Uterus (tissue), 4 donors: ENCODE data around the gene TMPRSS9. TPM values are rescaled to one million over a fixed set of nuclear protein-coding genes. Genes with fewer than 3 reads are reported as not detected.

Experiments used
- DNase-seq, 2 donors: peaks; one replicate each; pipeline ENCODE4 v3.0.0-alpha.2; 2019 to 2020
- H3K27ac ChIP-seq, 2 donors: fragments of 200-600 bp; sonication (generic); 1 replicate in 1 of 2; 2 replicates in 1 of 2; pipeline ENCODE4 v1.5.1; 2016 to 2018
- H3K27me3 ChIP-seq, 2 donors: fragments of 200-600 bp; sonication (generic); one replicate each; pipeline ENCODE4 v1.5.1; 2018 to 2019; ENCODE audit warnings: control low read depth in 1 of 2
- H3K36me3 ChIP-seq, 2 donors: fragments of 200-600 bp; sonication (generic); one replicate each; pipeline ENCODE4 v1.5.1; 2019; ENCODE audit warnings: control low read depth in 1 of 2
- H3K4me1 ChIP-seq, 2 donors: fragments of 200-600 bp; sonication (generic); one replicate each; pipeline ENCODE4 v1.5.1; 2018 to 2019; ENCODE audit warnings: control low read depth in 1 of 2
- H3K4me3 ChIP-seq, 2 donors: fragments of 200-600 bp; sonication (generic); 1 replicate in 1 of 2; 2 replicates in 1 of 2; pipeline ENCODE4 v1.5.1; 2018 to 2019; ENCODE audit warnings: mild to moderate bottlenecking in 1 of 2
- H3K9me3 ChIP-seq, 2 donors: fragments of 200-600 bp; sonication (generic); one replicate each; pipeline ENCODE4 v1.5.1; 2019; ENCODE audit warnings: control low read depth in 1 of 2
- CTCF ChIP-seq, 4 experiments: fragments of 200-600 bp in 2 of 4; fragments of 450-650 bp in 2 of 4; sonication (generic) in 2 of 4; IDR thresholded peaks; one replicate each; pipeline ENCODE4 v1.5.1; 2016 to 2019; ENCODE audit warnings: antibody characterized with exemption in 4 of 4, mild to moderate bottlenecking in 2 of 4, moderate library complexity in 1 of 4
- POLR2A ChIP-seq, 2 donors: fragments of 450-650 bp; IDR thresholded peaks; one replicate each; pipeline ENCODE4 v1.6.1; 2016; ENCODE audit warnings: antibody characterized with exemption in 2 of 2, mild to moderate bottlenecking in 1 of 2, moderate library complexity in 1 of 2
- intact Hi-C: fragments of 100-400 bp; cut with DNase I; formaldehyde crosslinking; loops from one replicate; pipeline ENCODE4 v1.15.1; 2023; ENCODE audit warnings: low total_unique reads
- total RNA-seq, 4 donors: library from RNA; depleted of rRNA in 3 of 4; stranded (reverse); fragments of >200 nt in 3 of 4; gene quantifications; one replicate each; pipeline versions ENCODE4 v1.1.0 to v1.2.4, GENCODE V29; 2014 to 2023
- donor health status: DM: yes; HTN: yes; CAD: no.

Gene TMPRSS9
- total RNA-seq, 4 donors from 2014 or later = 0.69 TPM; not detected in 3

- Histone ChIP-seq H3K27ac (no peak overlapping the region), H3K27me3 (no peaks in the 10 kb centered on the region), H3K9me3 (no peaks in the 10 kb centered on the region), H3K4me1 (no peaks in the 10 kb centered on the region), H3K36me3 (no peaks in the 10 kb centered on the region), H3K4me3 (no peak overlapping the region)
- TF ChIP-seq CTCF (IDR thresholded peaks at IDR 0.05) (no peak), POLR2A (IDR thresholded peaks at IDR 0.05) (no peak)
- no peak for DNase-seq
- intact Hi-C loops = no loop called here
Measured at GRCh38 chr19:2433854-2434253, 73.8 kb downstream of the TMPRSS9 start.

DNA sequence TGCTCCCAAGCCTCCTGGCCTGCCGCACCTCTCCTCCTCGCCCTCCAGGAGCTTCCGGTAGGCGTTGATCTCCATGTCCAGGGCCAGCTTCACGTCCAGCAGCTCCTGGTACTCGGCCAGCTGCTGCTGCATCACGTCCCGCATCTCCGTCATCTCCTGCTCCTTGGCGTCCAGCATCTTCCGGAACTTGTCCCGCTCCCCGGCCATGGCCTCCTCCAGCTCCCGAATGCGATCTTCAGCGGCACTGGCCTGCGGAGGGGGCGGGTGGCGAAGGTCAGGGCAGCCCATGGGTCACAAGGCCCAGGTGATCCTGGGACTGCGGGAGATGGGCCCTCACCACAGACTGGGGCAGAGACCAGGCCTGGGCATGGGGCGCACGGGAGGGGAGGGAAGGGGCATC lies 74.2 kb downstream of the TMPRSS9 start:
- Histone ChIP-seq H3K36me3 (no peaks in the 10 kb centered on the region), H3K27ac (no peak overlapping the region), H3K9me3 (no peaks in the 10 kb centered on the region), H3K27me3 (no peaks in the 10 kb centered on the region), H3K4me3 (no peak overlapping the region), H3K4me1 (no peaks in the 10 kb centered on the region)
- intact Hi-C loops = no loop called here
- TF ChIP-seq CTCF (IDR thresholded peaks at IDR 0.05) (no peak), POLR2A (IDR thresholded peaks at IDR 0.05) (no peak)
- no peak for DNase-seq

- TF ChIP-seq POLR2A (IDR thresholded peaks at IDR 0.05) = no peak
- no peak for TF ChIP-seq CTCF (IDR thresholded peaks at IDR 0.05)
- H3K9me3 ChIP-seq = no peaks in the 10 kb centered on the region
- intact Hi-C loops = no loop called here
- no peaks in the 10 kb centered on the region for H3K27me3 ChIP-seq
- no peaks in the 10 kb centered on the region for H3K4me1 ChIP-seq
- no peak overlapping the region for H3K27ac ChIP-seq
- no peaks in the 10 kb centered on the region for H3K36me3 ChIP-seq
- DNase-seq = no peak
- no peak overlapping the region for H3K4me3 ChIP-seq
Measured at GRCh38 chr19:2434721-2435265, 74.7 kb downstream of the TMPRSS9 start.

GRCh38 chr19:2436384-2436783 lies 76.3 kb downstream of the TMPRSS9 start:
- intact Hi-C loops = no loop called here
- H3K27ac ChIP-seq = no peak overlapping the region
- no peaks in the 10 kb centered on the region for H3K4me1 ChIP-seq
- no peak for DNase-seq
- H3K27me3 ChIP-seq = no peaks in the 10 kb centered on the region
- no peak overlapping the region for H3K4me3 ChIP-seq
- no peaks in the 10 kb centered on the region for H3K9me3 ChIP-seq
- H3K36me3 ChIP-seq = no peaks in the 10 kb centered on the region
- no peak for TF ChIP-seq POLR2A (IDR thresholded peaks at IDR 0.05)
- TF ChIP-seq CTCF (IDR thresholded peaks at IDR 0.05) = no peak

DNA sequence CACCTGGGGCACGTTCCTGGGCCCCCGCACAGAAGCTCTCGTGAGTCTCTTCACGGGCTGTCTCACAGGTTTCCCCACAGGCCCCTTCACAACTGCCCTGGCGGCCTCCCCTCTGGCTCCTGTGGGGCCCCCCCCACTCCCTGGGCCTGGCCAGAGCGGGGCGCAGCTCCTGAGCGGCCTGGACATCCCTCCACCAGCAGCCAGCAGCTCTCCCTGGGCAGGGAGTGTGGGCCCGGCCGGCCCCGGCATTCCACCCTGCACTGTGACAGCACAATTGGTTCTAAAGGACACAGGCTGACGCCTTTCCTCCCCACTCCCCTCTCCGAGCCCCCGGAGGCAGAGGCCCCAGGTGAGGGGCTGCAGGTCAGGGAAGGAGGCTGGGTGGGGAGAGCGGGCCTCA lies 76.9 kb downstream of the TMPRSS9 start:
- H3K9me3 ChIP-seq = no peaks in the 10 kb centered on the region
- H3K27me3 ChIP-seq = no peaks in the 10 kb centered on the region
- TF ChIP-seq POLR2A (IDR thresholded peaks at IDR 0.05) (no peak), CTCF (IDR thresholded peaks at IDR 0.05) (no peak)
- no peak overlapping the region for H3K27ac ChIP-seq
- no peaks in the 10 kb centered on the region for H3K36me3 ChIP-seq
- H3K4me3 ChIP-seq = no peak overlapping the region
- H3K4me1 ChIP-seq = no peaks in the 10 kb centered on the region
- intact Hi-C loops = no loop called here
- DNase-seq = no peak
